ENCODE measurements around the gene AKT1.

The AKT1 gene

GRCh38 chr14:104741803-104742251 lies 53.7 kb downstream of the AKT1 start:
- FAIRE-seq, result no peak
- TF ChIP-seq CTCF (IDR thresholded peaks at IDR 0.05; ENCODE audit: insufficient read depth, missing control alignments), result no peak
- DNase-seq (ENCODE audit: insufficient read length, low spot score), result no peak

- FAIRE-seq (no peak), DNase-seq (ENCODE audit: insufficient read length, low spot score) (no peak)
- no peak for TF ChIP-seq CTCF (IDR thresholded peaks at IDR 0.05; ENCODE audit: insufficient read depth, missing control alignments)
Measured at GRCh38 chr14:104741108-104741802, 54.3 kb downstream of the AKT1 start.

GRCh38 chr14:104739546-104740516 lies 55.7 kb downstream of the AKT1 start:
- no peak for DNase-seq (ENCODE audit: insufficient read length, low spot score)
- FAIRE-seq, result no peak
- TF ChIP-seq CTCF (IDR thresholded peaks at IDR 0.05; ENCODE audit: insufficient read depth, missing control alignments), result no peak

- FAIRE-seq (no peak), DNase-seq (ENCODE audit: insufficient read length, low spot score) (no peak)
- TF ChIP-seq CTCF (IDR thresholded peaks at IDR 0.05; ENCODE audit: insufficient read depth, missing control alignments), result no peak
Measured at GRCh38 chr14:104739026-104739425, 56.5 kb downstream of the AKT1 start.

GRCh38 chr14:104738375-104739019 lies 57.1 kb downstream of the AKT1 start:
- no peak for TF ChIP-seq CTCF (IDR thresholded peaks at IDR 0.05; ENCODE audit: insufficient read depth, missing control alignments)
- FAIRE-seq, result no peak
- DNase-seq (ENCODE audit: insufficient read length, low spot score), result no peak

- DNase-seq (ENCODE audit: insufficient read length, low spot score), result no peak
Measured at GRCh38 chr14:104735830-104736642, 59.5 kb downstream of the AKT1 start.

More at GRCh38 chr14:104735830-104736642, 59.5 kb downstream of the AKT1 start:
- no peak for FAIRE-seq
- no peak for TF ChIP-seq CTCF (IDR thresholded peaks at IDR 0.05; ENCODE audit: insufficient read depth, missing control alignments)

Measured in D721Med (cell line).